HCT116 (cell line): ENCODE measurements around the gene PRSS2. TPM values are rescaled to one million over a fixed set of nuclear protein-coding genes. Genes with fewer than 3 reads are reported as not detected.
"Not testable (repeated sequence)": the region's sequence is repeated elsewhere in the genome, so short reads cannot be mapped to it uniquely, and the experiment has no call there.

Experiments
- ATAC-seq: fragments of 200-7000 bp; cut with Tn5 transposase; 2 replicates; pipeline ENCODE4 v1.9.1; 2020; ENCODE audit warnings: mild to moderate bottlenecking, moderate library complexity
- BruUV-seq: library from RNA; stranded (reverse); fragments of 400-500 nt; replicated peaks from 2 replicates; lab custom pipeline; 2021; lab: Mats Ljungman, UMichigan
- CTCF ChIA-PET: fragments of 300-600 bp; sonication (Branson Sonifier 250); formaldehyde crosslinking; loops from one replicate; lab custom pipeline; 2021; ENCODE audit warnings: antibody characterized with exemption; lab: Charles Lee
- POLR2A ChIA-PET: fragments of 300-600, 350-600 bp; sonication (Branson Sonifier 250); formaldehyde crosslinking; loops from one replicate; lab custom pipeline; 2021; ENCODE audit warnings: antibody characterized with exemption; lab: Charles Lee
- RAD21 ChIA-PET, 2 experiments: fragments of 300-600 bp; sonication (Branson Sonifier 250); formaldehyde crosslinking; loops; one replicate each; lab custom pipeline; 2023; ENCODE audit warnings: low total read pairs in 2 of 2; ENCODE audit not compliant: uncharacterized antibody in 2 of 2, unreplicated experiment in 2 of 2, low non-redundant PET in 1 of 2; lab: Charles Lee
- DNase-seq: peaks from one replicate; pipeline ENCODE4 v3.0.0-alpha.2; 2010; ENCODE audit warnings: low read depth, low spot score
- H2AFZ ChIP-seq: fragments of 200-600 bp; shearing (Covaris generic), sonication (generic); 2 replicates; pipeline ENCODE4 v1.6.1; 2017; ENCODE audit warnings: low read depth, mixed run types, mixed read lengths, antibody characterized with exemption, low read length; ENCODE audit not compliant: poor library complexity, severe bottlenecking
- H3K27ac ChIP-seq: 2 replicates; pipeline ENCODE4 v1.5.1; 2012; ENCODE audit warnings: low read depth, low read length
- H3K27me3 ChIP-seq: fragments of 200-600 bp; sonication (generic); 2 replicates; pipeline ENCODE4 v1.6.1; 2016; ENCODE audit warnings: mixed run types, low read length, mixed read lengths; ENCODE audit not compliant: insufficient read depth
- H3K36me3 ChIP-seq, 2 experiments: fragments of 200-500 bp in 1 of 2; fragments of 200-600 bp in 1 of 2; sonication (Bioruptor generic) in 1 of 2; sonication (generic) in 1 of 2; 2 replicates each; pipeline versions ENCODE4 v1.5.1 to v1.6.1; 2014 to 2016; ENCODE audit warnings: low read length in 2 of 2, inconsistent platforms in 1 of 2, mixed read lengths in 1 of 2, mixed run types in 1 of 2; ENCODE audit not compliant: insufficient read depth in 2 of 2, control insufficient read depth in 1 of 2
- H3K4me1 ChIP-seq, 2 experiments: fragments of 200-600 bp in 1 of 2; sonication (generic) in 1 of 2; 2 replicates each; pipeline versions ENCODE4 v1.5.1 to v1.6.1; 2012 to 2017; ENCODE audit warnings: low read length in 2 of 2, inconsistent platforms in 1 of 2, mild to moderate bottlenecking in 1 of 2, mixed read lengths in 1 of 2, mixed run types in 1 of 2, moderate library complexity in 1 of 2; ENCODE audit not compliant: insufficient read depth in 2 of 2, control insufficient read depth in 1 of 2
- H3K4me2 ChIP-seq: fragments of 200-600 bp; sonication (generic); 2 replicates; pipeline ENCODE4 v1.6.1; 2017; ENCODE audit warnings: mixed run types, low read length, mixed read lengths
- H3K4me3 ChIP-seq, 2 experiments: fragments of 200-600 bp in 1 of 2; sonication (generic) in 1 of 2; replicated peaks in 1 of 2; 2 replicates each; pipeline ENCODE4 v1.5.1; 2011 to 2016; ENCODE audit warnings: low read length in 2 of 2, control low read depth in 1 of 2, low read depth in 1 of 2, mild to moderate bottlenecking in 1 of 2, mixed read lengths in 1 of 2, mixed run types in 1 of 2
- H3K79me2 ChIP-seq: fragments of 200-600 bp; sonication (generic); 2 replicates; pipeline ENCODE4 v1.6.1; 2017; ENCODE audit warnings: mild to moderate bottlenecking, mixed run types, low read length, moderate library complexity, mixed read lengths; ENCODE audit not compliant: insufficient read depth
- H3K9ac ChIP-seq: fragments of 200-600 bp; sonication (generic); 2 replicates; pipeline ENCODE4 v1.6.1; 2016; ENCODE audit warnings: low read length, mixed read lengths
- H3K9me2 ChIP-seq: fragments of 200-600 bp; sonication (generic), shearing (Covaris generic); 2 replicates; pipeline ENCODE4 v1.6.1; 2017; ENCODE audit warnings: mixed run types, mild to moderate bottlenecking, moderate library complexity; ENCODE audit not compliant: insufficient read depth
- H3K9me3 ChIP-seq, 2 experiments: fragments of 200-500 bp in 1 of 2; fragments of 200-600 bp in 1 of 2; sonication (Bioruptor generic) in 1 of 2; sonication (generic) in 1 of 2; 2 replicates each; pipeline ENCODE4 v1.6.1; 2014 to 2017; ENCODE audit warnings: low read length in 2 of 2, mixed read lengths in 2 of 2, inconsistent platforms in 1 of 2, low read depth in 1 of 2, mild to moderate bottlenecking in 1 of 2, mixed run types in 1 of 2, moderate library complexity in 1 of 2; ENCODE audit not compliant: control insufficient read depth in 1 of 2, insufficient read depth in 1 of 2
- H4K20me1 ChIP-seq: fragments of 200-600 bp; sonication (generic), shearing (Covaris generic); 2 replicates; pipeline ENCODE4 v1.6.1; 2017; ENCODE audit warnings: mixed run types, mild to moderate bottlenecking, moderate library complexity; ENCODE audit not compliant: insufficient read depth
- EGR1 ChIP-seq: IDR thresholded peaks from 2 replicates; pipeline ENCODE4 v1.6.1; 2012; ENCODE audit warnings: low read depth
- EZH2phosphoT487 ChIP-seq: fragments of 200-600 bp; IDR thresholded peaks from 2 replicates; pipeline ENCODE4 v1.6.1; 2018; ENCODE audit warnings: antibody characterized with exemption, borderline replicate concordance
- FOSL1 ChIP-seq: IDR thresholded peaks from 2 replicates; pipeline ENCODE4 v1.6.1; 2012; ENCODE audit warnings: low read depth
- SP1 ChIP-seq: IDR thresholded peaks from 2 replicates; pipeline ENCODE4 v1.6.1; 2012; ENCODE audit warnings: low read depth
- TCF7L2 ChIP-seq: IDR thresholded peaks from 2 replicates; pipeline ENCODE4 v1.7.0; 2011; ENCODE audit warnings: borderline replicate concordance, inconsistent platforms; ENCODE audit not compliant: insufficient read depth, insufficient read length; ENCODE audit errors: extremely low read depth
- ZNF274 ChIP-seq: fragments of 200-500 bp; sonication (Bioruptor generic); IDR thresholded peaks from 2 replicates; pipeline ENCODE4 v1.6.1; 2014; ENCODE audit warnings: mild to moderate bottlenecking, low read depth, low read length, inconsistent platforms
- intact Hi-C: fragments of 100-400 bp; cut with micrococcal nuclease; formaldehyde crosslinking; loops from 2 replicates; pipeline ENCODE4 v1.10.0; 2022
- total RNA-seq: library from RNA; stranded (reverse); gene quantifications from one replicate; pipeline ENCODE4 v1.2.1, GENCODE V29; 2021; ENCODE audit not compliant: unreplicated experiment
- TF ChIP-seq, protein P1 (sequence below), 3 experiments: fragments of 200-600 bp in 1 of 3; sonication (generic) in 1 of 3; IDR thresholded peaks in 2 of 3; conservative IDR thresholded peaks in 1 of 3; 2 replicates each; pipeline ENCODE4 v1.5.1; 2012 to 2017; ENCODE audit warnings: low read depth in 2 of 3, low read length in 2 of 3, antibody characterized with exemption in 1 of 3, borderline replicate concordance in 1 of 3, control low read depth in 1 of 3, mild to moderate bottlenecking in 1 of 3, mixed read lengths in 1 of 3, mixed run types in 1 of 3, moderate library complexity in 1 of 3; ENCODE audit not compliant: insufficient read depth in 1 of 3

The PRSS2 gene
- total RNA-seq, 1 experiment from 2014 or later, result 36.8 TPM

GRCh38 chr7:142750321-142750938 lies 20.3 kb upstream of the PRSS2 start:
- Histone ChIP-seq H3K36me3 (no peaks in the 10 kb centered on the region), H2AFZ (no peak overlapping the region), H3K9ac (no peak overlapping the region), H3K9me2 (no peaks in the 10 kb centered on the region), H3K9me3 (no peaks in the 10 kb centered on the region), H3K4me3 (no peak overlapping the region), H3K79me2 (no peaks in the 10 kb centered on the region), H3K27ac (no peak overlapping the region), H3K4me1 (no peaks in the 10 kb centered on the region), H3K4me2 (no peak overlapping the region), H4K20me1 (no peaks in the 10 kb centered on the region), H3K27me3 (peaks cover 6% of the 10 kb centered on the region; the same call in 1 of the 2 replicates)
- no TSS peak for BruUV-seq
- no peak for ATAC-seq
- POLR2A ChIA-PET, result no interaction called here
- intact Hi-C loops, result no loop called here
- RAD21 ChIA-PET, result no interaction called here
- TF ChIP-seq TCF7L2 (no peak), FOSL1 (no peak), EZH2phosphoT487 (no peak), ZNF274 (no peak), SP1 (no peak), EGR1 (no peak)
- TF ChIP-seq, protein P1, sequence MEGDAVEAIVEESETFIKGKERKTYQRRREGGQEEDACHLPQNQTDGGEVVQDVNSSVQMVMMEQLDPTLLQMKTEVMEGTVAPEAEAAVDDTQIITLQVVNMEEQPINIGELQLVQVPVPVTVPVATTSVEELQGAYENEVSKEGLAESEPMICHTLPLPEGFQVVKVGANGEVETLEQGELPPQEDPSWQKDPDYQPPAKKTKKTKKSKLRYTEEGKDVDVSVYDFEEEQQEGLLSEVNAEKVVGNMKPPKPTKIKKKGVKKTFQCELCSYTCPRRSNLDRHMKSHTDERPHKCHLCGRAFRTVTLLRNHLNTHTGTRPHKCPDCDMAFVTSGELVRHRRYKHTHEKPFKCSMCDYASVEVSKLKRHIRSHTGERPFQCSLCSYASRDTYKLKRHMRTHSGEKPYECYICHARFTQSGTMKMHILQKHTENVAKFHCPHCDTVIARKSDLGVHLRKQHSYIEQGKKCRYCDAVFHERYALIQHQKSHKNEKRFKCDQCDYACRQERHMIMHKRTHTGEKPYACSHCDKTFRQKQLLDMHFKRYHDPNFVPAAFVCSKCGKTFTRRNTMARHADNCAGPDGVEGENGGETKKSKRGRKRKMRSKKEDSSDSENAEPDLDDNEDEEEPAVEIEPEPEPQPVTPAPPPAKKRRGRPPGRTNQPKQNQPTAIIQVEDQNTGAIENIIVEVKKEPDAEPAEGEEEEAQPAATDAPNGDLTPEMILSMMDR (IDR thresholded peaks at IDR 0.05 in 2 of 3, conservative IDR thresholded peaks at IDR 0.05 in 1 of 3; ENCODE audit: borderline replicate concordance in 1 of 3, insufficient read depth in 1 of 3, low read depth in 2 of 3, low read length in 2 of 3), result no peak
- DNase-seq, result no peak
- CTCF ChIA-PET, result no interaction called here

- H3K4me1 ChIP-seq, H3K79me2 ChIP-seq, H3K36me3 ChIP-seq, H3K9me2 ChIP-seq, RAD21 ChIA-PET, H4K20me1 ChIP-seq, H3K27ac ChIP-seq, POLR2A ChIA-PET, CTCF ChIA-PET, H3K27me3 ChIP-seq, BruUV-seq, H3K4me2 ChIP-seq, H2AFZ ChIP-seq, H3K9me3 ChIP-seq, H3K4me3 ChIP-seq, DNase-seq, intact Hi-C loops, ATAC-seq, H3K9ac ChIP-seq: not testable (repeated sequence)
Observed at GRCh38 chr7:142751526-142752175, 19.1 kb upstream of the PRSS2 start.
